GM21619 (cell line): ENCODE data around the gene ATG7.

Experiments used
- ATAC-seq: cut with Tn5 transposase; IDR thresholded peaks from one replicate; pipeline ENCODE4 v1.9.1; 2021; ENCODE audit not compliant: unreplicated experiment

Gene ATG7

GRCh38 chr3:11530153-11530721, 258.0 kb downstream of the ATG7 start:
- no peak for ATAC-seq

- ATAC-seq: no peak
Measured at GRCh38 chr3:11532931-11533391, 260.8 kb downstream of the ATG7 start.

GRCh38 chr3:11534011-11534792, 262.0 kb downstream of the ATG7 start:
- no peak for ATAC-seq

- no peak for ATAC-seq
Measured at GRCh38 chr3:11534793-11535101, 262.6 kb downstream of the ATG7 start.

GRCh38 chr3:11535243-11535960, 263.2 kb downstream of the ATG7 start:
- no peak for ATAC-seq

GRCh38 chr3:11536132-11536935, 264.1 kb downstream of the ATG7 start:
- ATAC-seq: no peak

GRCh38 chr3:11536936-11537612, 264.9 kb downstream of the ATG7 start:
- no peak for ATAC-seq

- no peak for ATAC-seq
Measured at GRCh38 chr3:11538581-11538980, 266.4 kb downstream of the ATG7 start.

- no peak for ATAC-seq
Measured at GRCh38 chr3:11539218-11539617, 267.0 kb downstream of the ATG7 start.

GRCh38 chr3:11539677-11540076, 267.5 kb downstream of the ATG7 start:
- ATAC-seq: no peak

GRCh38 chr3:11541321-11542303, 269.4 kb downstream of the ATG7 start:
- ATAC-seq: no peak

- no peak for ATAC-seq
Measured at GRCh38 chr3:11542551-11542950, 270.4 kb downstream of the ATG7 start.

- ATAC-seq: no peak
Measured at GRCh38 chr3:11543141-11543947, 271.1 kb downstream of the ATG7 start.

GRCh38 chr3:11543948-11544387, 271.8 kb downstream of the ATG7 start:
- no peak for ATAC-seq

- no peak for ATAC-seq
Measured at GRCh38 chr3:11544412-11545181, 272.4 kb downstream of the ATG7 start.

- no peak for ATAC-seq
Measured at GRCh38 chr3:11545186-11545851, 273.1 kb downstream of the ATG7 start.

GRCh38 chr3:11546657-11547302, 274.6 kb downstream of the ATG7 start:
- ATAC-seq: no peak
